Panc1 (cell line): Measurements from ENCODE around the gene FAM228A. TPM values are rescaled to one million over a fixed set of nuclear protein-coding genes. Genes with fewer than 3 reads are reported as not detected.

ENCODE experiments used
- ATAC-seq: fragments of 200-7000 bp; cut with Tn5 transposase; 2 replicates; pipeline ENCODE4 v1.9.1; 2020; ENCODE audit warnings: mild to moderate bottlenecking, moderate library complexity
- Bru-seq: library from RNA; stranded (reverse); fragments of 400-500 nt; gene quantifications from one replicate; lab custom pipeline; 2021; lab: Mats Ljungman, UMichigan
- BruChase-seq, 2 experiments: library from RNA; stranded (reverse); fragments of 400-500 nt; gene quantifications; one replicate each; lab custom pipeline; 2021; lab: Mats Ljungman, UMichigan
- BruUV-seq: library from RNA; stranded (reverse); fragments of 400-500 nt; replicated peaks from 2 replicates; lab custom pipeline; 2021; lab: Mats Ljungman, UMichigan
- CTCF ChIA-PET: fragments of 300-600 bp; sonication (Branson Sonifier 250); formaldehyde crosslinking; loops from one replicate; lab custom pipeline; 2022; ENCODE audit warnings: antibody characterized with exemption; lab: Charles Lee
- POLR2A ChIA-PET: fragments of 300-600 bp; sonication (Branson Sonifier 250); formaldehyde crosslinking; loops from one replicate; lab custom pipeline; 2022; ENCODE audit warnings: antibody characterized with exemption; lab: Charles Lee
- DNase-seq: peaks from one replicate; pipeline ENCODE4 v3.0.0-alpha.2; 2010; ENCODE audit warnings: low read depth, low spot score
- H3K27ac ChIP-seq: 2 replicates; pipeline ENCODE4 v1.5.1; 2011; ENCODE audit warnings: mild to moderate bottlenecking, low read length, inconsistent platforms
- H3K27me3 ChIP-seq: fragments of 200-500 bp; sonication (Bioruptor generic); 2 replicates; pipeline ENCODE4 v1.6.0; 2014; ENCODE audit warnings: low read length, inconsistent platforms; ENCODE audit not compliant: control insufficient read depth, insufficient read depth
- H3K36me3 ChIP-seq: fragments of 200-500 bp; sonication (Bioruptor generic); 2 replicates; pipeline ENCODE4 v1.5.1; 2014; ENCODE audit warnings: inconsistent platforms, mild to moderate bottlenecking, low read length, moderate library complexity; ENCODE audit not compliant: control insufficient read depth, insufficient read depth
- H3K4me1 ChIP-seq: 2 replicates; pipeline ENCODE4 v1.5.1; 2011; ENCODE audit warnings: inconsistent platforms, mild to moderate bottlenecking, low read length, moderate library complexity; ENCODE audit not compliant: control insufficient read depth, insufficient read depth
- H3K4me3 ChIP-seq, 2 experiments: 2 replicates each; pipeline ENCODE4 v1.5.1; 2011 to 2012; ENCODE audit warnings: low read depth in 2 of 2, low read length in 2 of 2, mild to moderate bottlenecking in 2 of 2, inconsistent platforms in 1 of 2, moderate library complexity in 1 of 2
- H3K9me3 ChIP-seq: fragments of 200-500 bp; sonication (Bioruptor generic); 2 replicates; pipeline ENCODE4 v1.5.1; 2014; ENCODE audit warnings: low read depth, mild to moderate bottlenecking, inconsistent platforms, low read length, moderate library complexity; ENCODE audit not compliant: control insufficient read depth, insufficient read depth
- CTCF ChIP-seq: fragments of 450-650 bp; IDR thresholded peaks from 2 replicates; pipeline ENCODE4 v1.5.1; 2017; ENCODE audit warnings: mild to moderate bottlenecking
- POLR2AphosphoS5 ChIP-seq: IDR thresholded peaks from 2 replicates; pipeline ENCODE4 v1.6.1; 2012; ENCODE audit warnings: mild to moderate bottlenecking, low read depth, low read length, moderate library complexity
- REST ChIP-seq, 2 experiments: IDR thresholded peaks; 2 replicates each; pipeline ENCODE4 v1.6.1; 2011 to 2012; ENCODE audit warnings: low read depth in 2 of 2, control low read depth in 1 of 2, low read length in 1 of 2, mild to moderate bottlenecking in 1 of 2, moderate library complexity in 1 of 2; ENCODE audit not compliant: insufficient read depth in 1 of 2
- SIN3A ChIP-seq: IDR thresholded peaks from 2 replicates; pipeline ENCODE4 v1.6.1; 2012; ENCODE audit warnings: low read depth, mild to moderate bottlenecking, low read length, moderate library complexity, borderline replicate concordance; ENCODE audit not compliant: insufficient read depth
- TCF7L2 ChIP-seq: IDR thresholded peaks from 2 replicates; pipeline ENCODE4 v1.6.1; 2011; ENCODE audit warnings: mild to moderate bottlenecking, low read depth, low read length, inconsistent platforms
- in situ Hi-C: cut with HindIII; loops from 2 replicates; pipeline ENCODE4 v1.10.0; 2016; ENCODE audit warnings: low sequenced_read_pairs, low pct_unique_long_range_greater_than_20kb
- intact Hi-C: fragments of 100-400 bp; cut with micrococcal nuclease; formaldehyde crosslinking; loops from one replicate; pipeline ENCODE4 v1.10.0; 2022; ENCODE audit not compliant: unreplicated experiment
- long read RNA-seq: library from polyadenylated mRNA; unstranded; transcript quantifications from one replicate; pipeline ENCODE4 v2.0.0, GENCODE V29; 2021; ENCODE audit not compliant: unreplicated experiment
- polyA plus RNA-seq: library from polyadenylated mRNA; unstranded; fragments of >200 nt; gene quantifications from one replicate; pipeline ENCODE4 v1.2.1, GENCODE V29; 2012; ENCODE audit warnings: missing spikeins; ENCODE audit not compliant: insufficient read length
- total RNA-seq: library from RNA; stranded (reverse); gene quantifications from one replicate; pipeline ENCODE4 v1.2.1, GENCODE V29; 2021; ENCODE audit not compliant: unreplicated experiment

FAM228A gene
- total RNA-seq: not detected
- polyA plus RNA-seq: not detected
- percentile 36 among the genes with signal in this experiment for Bru-seq, nascent RNA
- BruChase-seq, experiment 1, labeled RNA remaining after a 2-hour chase: percentile 42 among the genes with signal in this experiment
- BruChase-seq, experiment 2, labeled RNA remaining after a 6-hour chase: percentile 17 among the genes with signal in this experiment
- long read RNA-seq: 0 reads

GRCh38 chr2:24174851-24175277, at the start of gene FAM228A:
Gene FAM228A, plus strand, starts transcription at chr2:24175053. Its CDS starts 428 bp downstream, at chr2:24175481.
- Histone ChIP-seq H3K36me3 (no peaks in the 10 kb centered on the region), H3K4me1 (no peaks in the 10 kb centered on the region), H3K4me3 (peak within 1 kb of the TSS; percentile 20 to 48), H3K9me3 (no peaks in the 10 kb centered on the region), H3K27ac (no peak within 1 kb of the TSS), H3K27me3 (no peaks in the 10 kb centered on the region)
- CTCF ChIA-PET: no interaction called here
- intact Hi-C loops (no loop called here), in situ Hi-C loops (no loop called here)
- POLR2A ChIA-PET: interaction anchor here (0.5 kb wide), 1 partner anchor 347 kb away, joined by 8 read pairs; no protein-coding TSS in a partner anchor
- ATAC-seq (no peak), DNase-seq (no peak)
- no TSS peak for BruUV-seq
- TF ChIP-seq TCF7L2: no peak
- no peak for TF ChIP-seq CTCF
- TF ChIP-seq SIN3A: no peak
- TF ChIP-seq POLR2AphosphoS5: no peak
- TF ChIP-seq REST (IDR thresholded peaks at IDR 0.05; ENCODE audit: insufficient read depth in 1 of 2, low read depth in 2 of 2, low read length in 1 of 2): no peak

GRCh38 chr2:24125956-24126355, 48.9 kb upstream of the FAM228A start:
- intact Hi-C loops: no loop called here
- DNase-seq: no peak
- TF ChIP-seq CTCF (no peak), POLR2AphosphoS5 (no peak), TCF7L2 (no peak), REST (IDR thresholded peaks at IDR 0.05; ENCODE audit: insufficient read depth in 1 of 2, low read depth in 2 of 2, low read length in 1 of 2) (no peak), SIN3A (no peak)
- H3K36me3 ChIP-seq: no peaks in the 10 kb centered on the region
- H3K9me3 ChIP-seq: no peaks in the 10 kb centered on the region
- no peak for ATAC-seq
- H3K4me3 ChIP-seq: no peak overlapping the region
- in situ Hi-C loops: no loop called here
- H3K27ac ChIP-seq: no peak overlapping the region
- BruUV-seq: no TSS peak
- POLR2A ChIA-PET: no interaction called here
- peaks cover 12% of the 10 kb centered on the region for H3K4me1 ChIP-seq
- no peaks in the 10 kb centered on the region for H3K27me3 ChIP-seq
- CTCF ChIA-PET: no interaction called here
